Osteoblast (primary cell): ENCODE data around the gene NEURL1B. TPM values are rescaled to one million over a fixed set of nuclear protein-coding genes. Genes with fewer than 3 reads are reported as not detected.
"Not testable (repeated sequence)": the region's sequence is repeated elsewhere in the genome, so short reads cannot be mapped to it uniquely, and the experiment has no call there.

Experiments used
- DNase-seq: peaks from one replicate; pipeline ENCODE4 v3.0.0; 2011; ENCODE audit warnings: low spot score, mixed read lengths; ENCODE audit not compliant: insufficient read length; ENCODE audit errors: missing footprints
- H2AFZ ChIP-seq: 2 replicates; pipeline ENCODE4 v1.6.0; 2011; ENCODE audit warnings: mild to moderate bottlenecking, low read length
- H3K27ac ChIP-seq: 2 replicates; pipeline ENCODE4 v1.5.1; 2011; ENCODE audit warnings: mild to moderate bottlenecking, low read depth, low read length, moderate library complexity
- H3K27me3 ChIP-seq: 2 replicates; pipeline ENCODE4 v1.6.0; 2012; ENCODE audit warnings: mild to moderate bottlenecking, control low read depth, inconsistent platforms, low read length, moderate library complexity; ENCODE audit not compliant: insufficient read depth
- H3K36me3 ChIP-seq: 2 replicates; pipeline ENCODE4 v1.5.1; 2011; ENCODE audit warnings: mild to moderate bottlenecking, low read length, control low read depth, moderate library complexity; ENCODE audit not compliant: insufficient read depth
- H3K4me1 ChIP-seq: 2 replicates; pipeline ENCODE4 v1.5.1; 2011; ENCODE audit warnings: mild to moderate bottlenecking, low read length, control low read depth, moderate library complexity; ENCODE audit not compliant: insufficient read depth
- H3K4me2 ChIP-seq: 2 replicates; pipeline ENCODE4 v1.6.0; 2011; ENCODE audit warnings: mild to moderate bottlenecking, low read length; ENCODE audit not compliant: insufficient read depth
- H3K4me3 ChIP-seq: fragments of 200-600 bp; sonication (generic); 3 replicates; pipeline ENCODE4 v1.5.1; 2012; ENCODE audit warnings: mild to moderate bottlenecking, low read length, inconsistent platforms; ENCODE audit not compliant: insufficient read depth
- H3K79me2 ChIP-seq: 2 replicates; pipeline ENCODE4 v1.6.0; 2012; ENCODE audit warnings: mild to moderate bottlenecking, low read length, control low read depth, inconsistent platforms; ENCODE audit not compliant: insufficient read depth
- H3K9me3 ChIP-seq: 2 replicates; pipeline ENCODE4 v1.5.1; 2011; ENCODE audit warnings: low read depth, low read length, control low read depth
- H4K20me1 ChIP-seq: 2 replicates; pipeline ENCODE4 v1.6.0; 2012; ENCODE audit warnings: mild to moderate bottlenecking, low read length, control low read depth; ENCODE audit not compliant: insufficient read depth
- CTCF ChIP-seq: IDR thresholded peaks from 2 replicates; pipeline ENCODE4 v1.5.1; 2011; ENCODE audit warnings: mild to moderate bottlenecking, low read depth, low read length, moderate library complexity; ENCODE audit errors: extremely low read depth
- total RNA-seq: library from RNA; depleted of rRNA; stranded (reverse); fragments of >200 nt; gene quantifications from 2 replicates; pipeline ENCODE4 v1.2.3, GENCODE V29; 2012

NEURL1B gene
- total RNA-seq, 1 donor = 0.36 TPM

DNA sequence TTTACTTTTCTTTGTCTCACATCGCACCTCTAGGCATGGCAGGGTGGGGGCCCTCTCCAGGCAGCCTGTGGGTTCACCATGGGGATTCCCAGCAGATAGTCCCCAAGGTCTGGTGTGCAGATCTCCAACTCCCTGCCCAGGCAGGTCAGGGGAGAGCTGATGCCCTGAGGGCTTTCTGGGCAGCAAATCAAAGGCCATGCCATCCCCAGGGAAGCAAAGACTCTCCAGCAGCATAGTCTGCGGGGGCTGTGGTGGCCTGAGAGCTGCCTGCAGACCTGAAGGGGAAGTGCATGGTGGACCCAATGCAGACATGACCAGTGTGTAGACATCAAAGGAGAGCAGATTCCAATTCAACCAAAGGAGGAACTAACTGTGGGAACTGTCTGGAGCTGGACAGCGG is 7.7 kb downstream of the NEURL1B start:
- Histone ChIP-seq H3K79me2 (no peaks in the 10 kb centered on the region), H3K4me1 (peaks cover 4% of the 10 kb centered on the region), H3K27ac (no peak overlapping the region), H3K4me3 (no peak overlapping the region), H3K9me3 (no peaks in the 10 kb centered on the region), H3K36me3 (no peaks in the 10 kb centered on the region), H3K27me3 (no peaks in the 10 kb centered on the region), H3K4me2 (no peak overlapping the region), H2AFZ (no peak overlapping the region), H4K20me1 (no peaks in the 10 kb centered on the region)
- no peak for TF ChIP-seq CTCF
- DNase-seq = peak; percentile 14

GRCh38 chr5:172656496-172656895 is 15.4 kb downstream of the NEURL1B start:
- H4K20me1 ChIP-seq, H3K9me3 ChIP-seq, H3K27ac ChIP-seq, H2AFZ ChIP-seq, DNase-seq, H3K79me2 ChIP-seq, H3K4me2 ChIP-seq, H3K36me3 ChIP-seq, H3K27me3 ChIP-seq, H3K4me3 ChIP-seq: not testable (repeated sequence)
- peaks cover 13% of the 10 kb centered on the region for H3K4me1 ChIP-seq

GRCh38 chr5:172657524-172658233 is 16.6 kb downstream of the NEURL1B start:
- not testable (repeated sequence) for H3K79me2 ChIP-seq, H2AFZ ChIP-seq, H3K4me2 ChIP-seq, DNase-seq, H3K27ac ChIP-seq, H3K4me3 ChIP-seq, H3K36me3 ChIP-seq, H4K20me1 ChIP-seq, H3K27me3 ChIP-seq, H3K9me3 ChIP-seq
- peaks cover 13% of the 10 kb centered on the region for H3K4me1 ChIP-seq

DNA sequence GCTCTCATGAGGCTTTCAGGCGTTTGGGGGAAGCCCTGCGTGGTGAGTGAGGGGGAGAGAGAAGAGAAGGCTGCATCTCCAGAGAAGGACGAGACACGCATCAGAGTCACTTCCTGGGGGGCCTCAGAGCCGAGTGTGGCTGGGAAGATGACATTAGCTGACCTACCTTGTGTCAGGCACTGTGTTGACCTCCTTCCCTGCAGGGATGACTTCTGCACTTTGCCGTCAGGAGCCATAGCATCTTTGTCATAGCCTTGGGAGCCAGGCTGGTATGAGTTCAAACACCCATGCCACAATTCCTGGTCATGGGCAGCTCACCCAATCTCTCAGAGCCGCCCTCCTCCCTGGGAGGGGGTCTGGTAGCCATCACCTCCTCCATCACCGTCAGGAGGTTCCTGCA is 17.3 kb downstream of the NEURL1B start:
- no peak overlapping the region for H3K27ac ChIP-seq
- peaks cover 6% of the 10 kb centered on the region for H3K9me3 ChIP-seq
- H3K4me2 ChIP-seq = no peak overlapping the region
- H3K4me1 ChIP-seq = peaks cover 13% of the 10 kb centered on the region
- H4K20me1 ChIP-seq = no peaks in the 10 kb centered on the region
- no peak overlapping the region for H2AFZ ChIP-seq
- peak; percentile 35 for DNase-seq
- no peaks in the 10 kb centered on the region for H3K27me3 ChIP-seq
- H3K4me3 ChIP-seq = no peak overlapping the region
- H3K79me2 ChIP-seq = no peaks in the 10 kb centered on the region
- no peak for TF ChIP-seq CTCF
- no peaks in the 10 kb centered on the region for H3K36me3 ChIP-seq

DNA sequence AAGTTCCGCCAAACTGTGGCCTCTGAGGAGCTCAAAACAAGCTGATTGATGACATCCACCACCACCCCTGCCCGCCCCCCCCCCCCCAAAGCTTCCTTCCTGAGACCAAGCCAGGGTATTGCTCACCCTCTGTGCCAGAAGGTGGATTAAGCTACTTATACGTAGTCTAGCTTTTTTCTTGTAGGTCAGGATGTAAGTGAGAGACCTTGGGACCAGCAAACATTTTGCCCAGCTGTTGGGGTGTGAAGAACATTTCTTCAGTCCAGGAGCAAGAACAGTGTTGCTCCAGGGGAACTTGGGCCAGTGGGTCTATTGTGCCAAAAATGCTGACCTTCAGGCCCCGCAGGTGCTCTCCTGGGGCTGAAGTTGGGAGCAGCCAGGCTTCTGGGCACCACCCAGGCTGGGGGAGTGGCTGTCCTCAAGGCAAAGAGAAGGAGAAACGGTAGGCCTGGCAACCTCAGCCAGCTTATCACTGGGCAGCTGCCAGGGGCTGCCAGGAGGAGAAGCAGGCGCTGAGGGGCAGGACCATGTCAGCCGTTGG is 18.0 kb downstream of the NEURL1B start:
- Histone ChIP-seq H3K4me2 (no peak overlapping the region), H3K4me3 (no peak overlapping the region), H3K79me2 (no peaks in the 10 kb centered on the region), H3K9me3 (peaks cover 6% of the 10 kb centered on the region), H4K20me1 (no peaks in the 10 kb centered on the region), H2AFZ (peak overlapping the region; percentile 93), H3K36me3 (no peaks in the 10 kb centered on the region), H3K4me1 (peaks cover 13% of the 10 kb centered on the region), H3K27me3 (no peaks in the 10 kb centered on the region), H3K27ac (peak overlapping the region; percentile 76)
- peak; percentile 35 for DNase-seq
- no peak for TF ChIP-seq CTCF
